ENCODE results near the gene MAPK1. TPM values are rescaled to one million over a fixed set of nuclear protein-coding genes. Genes with fewer than 3 reads are reported as not detected.

MAPK1 gene
- total and polyA plus RNA-seq, 9 of the 15 experiments (the other 6 are each of a cell fraction or from before 2014, with no cell fraction given) = 46.3 to 575 (median 283) TPM

DNA sequence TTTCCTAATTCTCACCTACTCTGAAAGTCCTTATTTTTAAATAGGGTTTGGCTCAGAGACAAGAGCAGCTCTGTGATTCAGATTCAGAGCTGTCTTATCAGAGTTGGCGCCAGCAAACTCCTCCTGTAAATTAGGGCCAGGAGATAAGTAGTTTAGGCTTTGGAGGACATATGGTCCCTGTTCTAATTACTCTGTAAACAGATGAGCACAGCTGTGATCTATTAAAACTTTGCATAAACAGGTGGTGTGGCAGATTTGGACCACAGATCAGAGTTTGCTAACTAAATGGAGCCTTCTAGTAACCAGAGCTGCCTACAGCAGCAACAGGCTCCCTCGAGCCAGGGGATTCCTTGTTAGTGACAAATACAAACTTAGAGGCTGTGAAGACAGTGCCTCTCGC is 159.8 kb downstream of the MAPK1 start (continued):
- TF ChIP-seq ZMIZ1 (IDR thresholded peaks at IDR 0.05; ENCODE audit: low read depth in 2 of 2, low read length in 2 of 2) (peak in 1 of 2 experiments; percentile 90; a peak in 2 of 4 replicates), TCF7L2 (IDR thresholded peaks at IDR 0.05; ENCODE audit: low read depth, low read length) (no peak), BDP1 (IDR thresholded peaks at IDR 0.05; ENCODE audit: insufficient read depth, insufficient read length) (no peak), FOXA3 (CRISPR knock-in tag; conservative IDR thresholded peaks at IDR 0.05 in 1 of 2, IDR thresholded peaks at IDR 0.05 in 1 of 2) (no peak), MXI1 (IDR thresholded peaks at IDR 0.05; ENCODE audit: low read depth, low read length) (peak; percentile 17; the same call in 1 of the 2 replicates), MCM7 (IDR thresholded peaks at IDR 0.05) (no peak), KLF13 (tag; IDR thresholded peaks at IDR 0.05; ENCODE audit: borderline replicate concordance, low read depth) (no peak), ZC3H4 (CRISPR knock-in tag; IDR thresholded peaks at IDR 0.05; ENCODE audit: borderline replicate concordance) (no peak), TRIM28 (IDR thresholded peaks at IDR 0.05) (no peak), PTTG1 (tag; IDR thresholded peaks at IDR 0.05; ENCODE audit: low read depth) (no peak), MTA3 (IDR thresholded peaks at IDR 0.05; ENCODE audit: borderline replicate concordance) (no peak), PTRF (tag; IDR thresholded peaks at IDR 0.05) (no peak), ZBTB34 (CRISPR knock-in tag; IDR thresholded peaks at IDR 0.05) (no peak), KAT7 (CRISPR knock-in tag; IDR thresholded peaks at IDR 0.05; ENCODE audit: borderline replicate concordance) (no peak), CREBBP (IDR thresholded peaks at IDR 0.05; ENCODE audit: low read depth, low read length) (no peak), MTA2 (IDR thresholded peaks at IDR 0.05; ENCODE audit: low read depth) (no peak), MAFK (IDR thresholded peaks at IDR 0.05; ENCODE audit: low read length) (no peak), NCOA2 (IDR thresholded peaks at IDR 0.05; ENCODE audit: partially characterized antibody in 2 of 2) (no peak), HNRNPUL1 (IDR thresholded peaks at IDR 0.05; ENCODE audit: low read length) (0 out of 2 replicates have a peak, but pooled peaks have one; percentile 73), CCNT2 (IDR thresholded peaks at IDR 0.05; ENCODE audit: borderline replicate concordance, extremely low read depth, insufficient read length, low read depth, low read length) (no peak), FOXK2 (conservative IDR thresholded peaks at IDR 0.05 in 1 of 2, IDR thresholded peaks at IDR 0.05 in 1 of 2; ENCODE audit: low read depth in 2 of 2) (no peak)
- TF ChIP-seq, protein P1, sequence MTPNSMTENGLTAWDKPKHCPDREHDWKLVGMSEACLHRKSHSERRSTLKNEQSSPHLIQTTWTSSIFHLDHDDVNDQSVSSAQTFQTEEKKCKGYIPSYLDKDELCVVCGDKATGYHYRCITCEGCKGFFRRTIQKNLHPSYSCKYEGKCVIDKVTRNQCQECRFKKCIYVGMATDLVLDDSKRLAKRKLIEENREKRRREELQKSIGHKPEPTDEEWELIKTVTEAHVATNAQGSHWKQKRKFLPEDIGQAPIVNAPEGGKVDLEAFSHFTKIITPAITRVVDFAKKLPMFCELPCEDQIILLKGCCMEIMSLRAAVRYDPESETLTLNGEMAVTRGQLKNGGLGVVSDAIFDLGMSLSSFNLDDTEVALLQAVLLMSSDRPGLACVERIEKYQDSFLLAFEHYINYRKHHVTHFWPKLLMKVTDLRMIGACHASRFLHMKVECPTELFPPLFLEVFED (CRISPR knock-in tag; conservative IDR thresholded peaks at IDR 0.05) = no peak
